DMS79 (cell line): Measurements from ENCODE around the gene TBATA.

Source experiments
- DNase-seq: peaks from one replicate; lab custom pipeline; 2025; lab: John Stamatoyannopoulos, UW

TBATA gene

GRCh38 chr10:70807556-70807955 lies 22.4 kb upstream of the TBATA start:
- no peak for DNase-seq

DNA sequence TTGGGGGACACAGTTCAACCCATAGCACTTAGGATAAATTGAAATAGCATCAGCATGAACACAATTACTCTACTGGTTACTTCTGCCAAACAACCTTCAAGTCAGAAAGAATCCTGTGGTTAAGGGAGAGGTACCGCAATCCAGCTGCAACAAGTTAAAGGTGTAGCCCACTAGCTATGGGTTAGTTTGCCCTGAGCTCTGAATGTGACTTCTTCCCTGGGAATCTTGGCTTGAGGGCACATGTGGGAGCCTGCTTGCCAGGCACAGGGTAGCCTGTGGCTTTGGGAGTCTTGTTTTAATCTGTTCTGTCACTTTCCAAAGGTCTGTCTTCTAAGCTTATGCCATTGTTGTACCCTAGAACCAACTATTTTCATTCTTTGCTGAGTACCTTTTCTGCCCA lies 21.7 kb upstream of the TBATA start:
- DNase-seq: no peak

- DNase-seq: no peak
These were observed 20.5 kb upstream of the TBATA start for GRCh38 chr10:70805619-70806215.

DNA sequence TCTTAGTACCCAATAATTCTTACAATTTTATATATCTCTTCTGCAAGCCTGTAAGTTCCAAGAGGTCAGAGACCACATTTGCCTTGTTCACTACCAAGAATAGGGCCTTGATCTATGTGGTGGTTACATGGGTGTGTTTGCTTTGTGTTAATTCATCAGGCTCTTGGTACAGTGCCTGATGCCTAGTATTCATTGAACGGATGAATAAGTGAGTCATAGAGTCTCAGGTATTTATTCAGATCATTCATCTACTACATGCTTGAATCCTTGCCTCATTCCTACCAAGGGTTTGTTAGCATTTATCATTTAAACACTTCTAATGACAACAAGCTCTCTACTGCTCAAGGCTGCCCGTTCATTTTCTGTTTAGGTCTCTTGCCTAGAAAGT lies 19.2 kb upstream of the TBATA start:
- DNase-seq: peak; percentile 14

GRCh38 chr10:70803775-70804420 lies 18.7 kb upstream of the TBATA start:
- peak; percentile 90 for DNase-seq

- no peak for DNase-seq
These were observed 16.7 kb upstream of the TBATA start for GRCh38 chr10:70801854-70802253.

DNA sequence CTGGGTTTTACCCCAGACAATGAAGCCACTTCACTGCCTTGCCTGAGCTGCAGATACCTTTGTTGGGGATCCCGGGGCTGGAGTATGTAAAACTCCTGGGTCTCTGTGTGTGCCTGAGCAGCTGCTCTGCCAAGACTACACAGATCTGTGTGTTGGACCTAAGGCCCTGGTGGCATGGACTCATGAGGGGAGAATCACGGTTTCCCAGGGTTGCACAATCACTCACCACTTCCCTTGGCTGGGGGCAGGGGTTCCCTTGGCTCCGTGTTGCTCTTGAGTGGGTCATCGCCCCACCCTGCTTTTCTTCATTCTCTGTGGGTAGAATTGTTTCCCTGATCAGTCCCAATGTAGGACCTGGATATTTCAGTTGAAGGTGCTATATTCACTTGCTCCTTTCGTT lies 13.9 kb upstream of the TBATA start:
- no peak for DNase-seq

- no peak for DNase-seq
These were observed 12.7 kb upstream of the TBATA start for GRCh38 chr10:70797840-70798239.

DNA sequence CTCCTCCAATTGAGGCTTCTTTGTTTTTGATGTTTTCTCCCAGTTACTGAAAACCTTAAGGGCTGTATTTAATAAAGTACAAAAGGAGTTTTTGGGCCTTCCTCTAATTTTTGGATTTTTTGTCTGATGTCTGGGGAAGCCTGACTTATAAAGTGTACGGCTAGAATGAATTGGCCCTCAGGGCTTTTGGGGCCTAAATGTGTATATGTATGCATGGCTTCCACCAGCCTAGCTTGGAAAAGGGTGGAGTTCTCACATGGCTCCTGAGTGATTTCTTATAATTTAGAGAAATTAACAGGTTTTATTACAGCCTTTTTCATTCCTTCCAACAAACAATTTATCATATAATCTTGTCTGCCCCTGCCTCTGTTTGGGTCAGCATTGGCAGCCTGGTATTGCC lies 10.4 kb upstream of the TBATA start:
- DNase-seq: no peak

- no peak for DNase-seq
These were observed 6.3 kb upstream of the TBATA start for GRCh38 chr10:70791386-70792039.

DNA sequence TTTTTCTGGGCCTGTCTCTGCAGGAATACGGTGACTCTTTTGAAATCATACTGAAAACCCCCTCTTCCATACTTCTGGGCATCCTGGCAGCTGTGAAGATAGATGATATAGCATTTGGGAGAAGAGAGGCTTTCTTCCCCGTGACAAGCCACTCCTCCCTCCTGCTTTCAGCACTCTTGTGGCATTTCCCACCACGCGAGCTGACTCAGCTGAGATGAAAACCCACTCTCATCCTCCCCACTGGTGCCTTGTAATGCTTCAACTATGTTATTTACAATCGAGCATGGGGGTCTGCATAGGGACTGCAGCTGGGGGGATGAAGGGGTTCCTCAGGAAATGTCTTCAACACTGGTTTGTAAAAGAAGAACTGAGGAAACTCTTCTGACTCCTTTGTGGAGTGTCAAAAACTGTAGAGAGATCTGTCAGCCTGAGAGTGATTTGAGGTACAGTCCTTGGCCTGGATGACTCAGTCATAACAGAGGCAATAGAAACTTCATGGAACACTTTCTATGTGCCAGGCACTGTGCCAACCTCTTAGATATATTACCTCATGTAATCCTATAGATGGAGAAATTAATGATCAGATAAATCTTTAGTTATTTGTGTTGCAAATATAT lies 1.7 kb upstream of the TBATA start:
- DNase-seq: no peak

DNA sequence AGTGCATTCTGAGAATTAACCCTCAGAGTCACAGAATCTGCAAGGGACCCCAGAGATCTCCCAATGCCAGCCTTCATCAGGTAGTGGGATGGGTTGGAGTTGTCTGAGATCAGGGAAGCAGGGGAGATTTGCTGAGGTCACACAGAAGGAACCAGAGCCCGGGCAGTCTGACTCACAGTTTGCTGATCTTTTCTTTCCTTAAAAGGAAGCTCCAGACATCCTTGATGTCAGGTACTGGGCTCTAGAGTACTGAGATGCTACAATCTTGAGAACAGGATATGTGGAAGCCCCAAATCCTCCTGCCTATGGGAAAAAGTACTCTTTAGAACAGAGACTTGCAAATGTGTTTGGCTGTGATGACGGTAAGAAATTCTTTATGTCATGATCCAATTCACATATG lies 706 bp downstream of the TBATA start:
- DNase-seq: no peak

DNA sequence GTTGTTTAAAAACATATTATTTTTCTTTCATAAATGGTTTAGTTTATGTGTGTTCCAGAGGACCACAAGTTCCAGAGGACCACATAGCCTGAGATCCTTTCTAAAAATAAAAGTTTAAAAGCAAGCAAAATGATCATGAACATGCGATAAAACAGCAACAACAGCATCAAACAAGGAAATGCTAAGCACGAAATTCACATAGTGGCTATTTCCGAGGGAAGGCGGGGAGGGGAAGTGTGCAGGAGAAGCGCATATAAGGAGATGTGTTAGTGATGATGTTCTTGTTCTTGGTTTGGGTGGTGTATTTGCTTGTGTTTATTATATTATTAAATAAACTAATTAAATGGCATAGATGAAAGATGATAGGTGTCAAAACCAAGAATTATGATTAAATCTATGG lies 1.2 kb downstream of the TBATA start:
- DNase-seq: no peak

DNA sequence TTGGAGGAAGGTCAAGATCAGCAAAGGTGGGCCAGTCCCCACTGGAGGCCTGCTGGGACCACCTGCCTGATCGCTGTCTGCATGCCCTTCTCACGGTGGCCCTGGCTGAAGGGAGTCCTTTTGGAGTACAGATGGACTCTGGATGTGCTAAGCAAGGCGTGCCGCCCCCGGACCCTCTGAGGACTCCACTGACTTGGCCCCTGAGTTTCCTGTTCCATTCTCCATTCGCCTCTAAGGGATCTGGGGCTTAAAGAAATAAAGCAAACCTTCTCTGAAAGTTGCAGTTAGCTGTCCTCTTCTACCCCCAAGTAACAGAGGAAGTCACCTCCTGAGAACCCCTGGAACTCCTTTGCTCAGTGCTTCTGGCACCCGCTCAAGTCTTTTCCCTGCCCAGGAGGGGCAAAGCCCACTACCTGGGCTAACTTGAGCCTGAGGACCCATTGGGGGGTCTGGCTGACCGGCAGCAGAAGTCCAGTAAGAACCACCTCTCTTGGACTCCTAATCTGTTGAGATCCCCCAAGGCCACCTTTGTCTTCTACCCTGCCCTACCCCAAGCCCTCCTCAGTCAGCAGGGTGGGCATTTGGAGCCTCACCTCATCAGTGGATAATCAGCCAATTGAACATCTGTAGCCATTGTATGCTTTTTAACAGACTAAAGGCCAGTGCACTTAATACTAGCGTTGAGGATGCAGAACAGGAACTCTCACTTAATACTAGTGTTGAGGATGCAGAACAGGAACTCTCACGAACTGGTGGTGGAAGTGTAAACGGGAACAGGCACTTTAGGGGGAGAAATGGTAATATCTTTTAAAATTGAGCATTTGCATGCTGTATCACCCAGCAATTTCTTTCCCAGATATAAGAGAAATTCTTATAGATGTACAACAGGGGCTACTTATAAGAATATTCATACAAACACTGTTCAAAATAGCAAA lies 2.2 kb downstream of the TBATA start:
- no peak for DNase-seq

- peak; percentile 11 for DNase-seq
These were observed 3.0 kb downstream of the TBATA start for GRCh38 chr10:70782086-70782745.

- no peak for DNase-seq
These were observed 3.6 kb downstream of the TBATA start for GRCh38 chr10:70781461-70782051.

DNA sequence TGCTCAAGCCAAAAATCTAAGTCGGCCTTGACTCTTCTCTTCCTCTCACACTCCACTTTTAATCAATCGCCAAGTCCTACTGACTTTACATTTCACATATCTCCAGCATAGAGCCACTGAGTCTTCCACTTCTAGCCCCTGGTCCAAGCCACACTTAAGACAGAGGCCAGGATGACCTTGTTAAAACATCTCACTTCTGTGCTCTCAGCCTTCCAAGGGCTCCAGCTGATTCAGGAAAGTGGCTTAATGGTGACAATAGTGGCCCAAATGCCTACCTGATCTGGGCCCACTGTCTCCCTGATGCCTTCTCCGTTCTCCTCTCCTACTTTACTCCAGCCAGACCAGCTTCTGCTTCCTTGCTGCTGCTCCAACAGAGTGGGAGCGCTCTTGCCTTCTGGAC lies 4.4 kb downstream of the TBATA start:
- DNase-seq: no peak

DNA sequence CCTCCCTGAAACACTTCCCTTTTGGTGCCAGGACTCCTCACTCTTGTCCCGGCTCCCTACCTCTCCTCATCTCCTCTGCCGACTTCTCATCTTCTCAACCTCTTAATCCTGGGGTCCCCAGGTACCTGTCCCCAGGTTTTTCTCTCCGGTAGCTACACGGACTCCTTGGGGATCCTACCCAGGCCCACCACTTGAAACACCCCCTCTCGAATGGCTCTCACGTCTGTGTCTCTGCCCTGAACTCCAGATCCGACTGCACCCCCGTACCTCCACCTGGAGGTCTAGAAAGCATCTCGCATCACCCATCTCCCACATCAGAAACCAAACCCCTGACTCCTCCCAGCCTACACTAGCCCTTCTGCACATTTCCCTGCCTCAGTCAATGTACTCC lies 4.8 kb downstream of the TBATA start:
- no peak for DNase-seq

DNA sequence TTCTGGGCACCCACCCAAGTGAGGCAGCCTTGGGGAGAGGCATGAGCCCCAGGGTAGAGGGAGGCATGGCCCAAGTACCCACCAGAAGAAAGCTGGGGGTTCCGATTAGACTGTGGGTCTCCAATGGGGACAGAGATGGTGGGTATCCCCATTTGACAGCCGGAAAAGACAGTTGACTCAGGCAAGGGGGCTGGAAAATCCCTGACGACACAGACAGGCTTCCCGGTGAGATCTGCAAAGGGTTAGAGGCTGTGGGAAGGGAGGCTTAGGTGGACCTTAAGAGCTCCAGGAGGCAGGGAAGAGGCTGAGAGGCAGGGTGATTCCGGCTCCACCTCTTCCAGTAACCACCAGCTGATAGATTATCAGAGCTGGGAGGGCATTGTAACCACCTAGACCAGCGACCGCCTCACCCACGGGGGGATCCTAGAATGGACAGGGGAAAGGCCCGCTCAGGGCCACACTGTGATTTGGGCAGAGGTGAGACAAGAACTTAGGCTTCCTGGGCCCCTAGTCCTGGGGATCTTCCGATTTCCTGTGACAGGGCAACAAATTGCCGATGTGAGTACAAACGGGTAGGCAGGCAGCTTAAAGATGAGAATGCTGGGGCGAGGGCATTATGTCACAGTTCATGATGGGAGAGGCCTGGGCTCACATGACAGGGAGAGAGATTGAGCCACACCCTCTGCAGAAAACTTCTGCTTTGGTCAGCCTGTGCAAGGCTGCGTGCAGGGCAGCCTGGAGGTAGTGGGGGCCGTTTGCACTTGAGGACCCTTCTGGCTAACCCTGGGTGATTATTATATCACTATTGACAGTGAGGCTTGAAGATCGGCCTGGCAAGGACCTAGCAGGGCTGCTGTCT lies 5.4 kb downstream of the TBATA start:
- DNase-seq: no peak

DNA sequence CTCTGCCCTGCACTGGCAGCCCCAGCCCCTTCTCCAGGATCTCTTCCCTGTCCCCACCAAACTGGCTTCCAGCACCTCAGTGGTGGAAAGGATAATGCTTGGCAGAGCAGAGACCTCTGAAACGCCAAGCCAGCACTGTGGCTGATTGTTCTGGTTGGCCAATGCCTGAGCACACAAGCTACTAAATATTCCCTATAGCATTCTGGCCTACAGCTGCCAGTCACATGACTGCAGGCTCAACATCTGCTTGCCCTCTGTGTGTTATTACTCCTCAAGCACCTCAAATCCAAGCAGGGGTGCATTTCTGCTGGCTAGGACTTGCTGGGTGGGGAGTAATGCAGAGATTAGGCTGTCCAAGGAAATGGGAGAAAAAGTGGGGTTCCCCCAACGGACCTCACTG lies 6.1 kb downstream of the TBATA start:
- DNase-seq: no peak
